RWPE2 (cell line): ENCODE measurements around the gene PRM3.
A peak's percentile ranks its signal among the peaks of the same experiment; 100 is the strongest.

Experiments
- ATAC-seq: fragments of 200-7000 bp; cut with Tn5 transposase; 3 replicates; pipeline ENCODE4 v1.9.1; 2021; ENCODE audit warnings: low read depth
- DNase-seq: peaks from one replicate; pipeline ENCODE4 v3.0.0-alpha.2; 2020; ENCODE audit warnings: low spot score
- H3K27ac ChIP-seq: fragments of 450-650 bp; 2 replicates; pipeline ENCODE4 v1.5.1; 2017; ENCODE audit warnings: mild to moderate bottlenecking; ENCODE audit not compliant: poor library complexity, severe bottlenecking
- H3K27me3 ChIP-seq: fragments of 250-450 bp; sonication (Bioruptor Pico); 2 replicates; pipeline ENCODE4 v1.5.1; 2021; ENCODE audit warnings: mild to moderate bottlenecking, moderate library complexity; ENCODE audit not compliant: insufficient read depth, poor library complexity, severe bottlenecking
- H3K36me3 ChIP-seq: fragments of 250-450 bp; sonication (Bioruptor Pico); 2 replicates; pipeline ENCODE4 v1.5.1; 2020; ENCODE audit warnings: low read depth, mild to moderate bottlenecking, moderate library complexity
- H3K4me1 ChIP-seq: fragments of 250-450 bp; sonication (Bioruptor Pico); 2 replicates; pipeline ENCODE4 v1.5.1; 2021; ENCODE audit warnings: mild to moderate bottlenecking, moderate library complexity; ENCODE audit not compliant: insufficient read depth, poor library complexity, severe bottlenecking
- H3K4me3 ChIP-seq: fragments of 250-450 bp; sonication (Bioruptor Pico); 2 replicates; pipeline ENCODE4 v1.5.1; 2021; ENCODE audit warnings: mild to moderate bottlenecking, moderate library complexity; ENCODE audit not compliant: severe bottlenecking
- H3K9me3 ChIP-seq: fragments of 250-450 bp; sonication (Bioruptor Pico); 2 replicates; pipeline ENCODE4 v1.5.1; 2021; ENCODE audit warnings: mild to moderate bottlenecking, moderate library complexity; ENCODE audit not compliant: severe bottlenecking
- TF ChIP-seq, protein P1 (sequence below): fragments of 450-650 bp; IDR thresholded peaks from one replicate; pipeline ENCODE4 v1.5.1; 2017; ENCODE audit warnings: mild to moderate bottlenecking, moderate library complexity; ENCODE audit not compliant: poor library complexity, severe bottlenecking

The PRM3 gene

DNA sequence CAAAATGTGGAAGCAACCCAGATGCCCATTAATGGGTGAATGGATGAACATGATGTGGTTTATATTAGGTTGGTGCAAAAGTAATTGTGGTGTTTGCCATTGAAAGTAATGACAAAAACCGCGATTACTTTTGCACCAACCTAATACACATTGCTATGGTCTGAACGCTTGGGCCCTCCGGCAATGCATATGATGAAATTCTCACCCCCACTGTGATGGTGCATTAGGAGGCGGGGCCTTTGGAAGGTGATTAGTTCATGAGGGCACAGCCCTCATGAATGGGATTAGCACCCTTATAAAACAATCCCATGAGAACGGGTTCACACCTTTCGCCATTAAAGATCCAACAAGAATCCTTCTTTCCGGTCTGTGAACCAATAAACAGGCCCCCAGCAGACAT is 33.0 kb upstream of the PRM3 start:
- Histone ChIP-seq H3K4me1 (peaks cover 9% of the 10 kb centered on the region), H3K27ac (no peak overlapping the region), H3K9me3 (no peaks in the 10 kb centered on the region), H3K27me3 (no peaks in the 10 kb centered on the region), H3K4me3 (no peak overlapping the region), H3K36me3 (no peaks in the 10 kb centered on the region)
- ATAC-seq (no peak), DNase-seq (no peak)
- TF ChIP-seq, protein P1, sequence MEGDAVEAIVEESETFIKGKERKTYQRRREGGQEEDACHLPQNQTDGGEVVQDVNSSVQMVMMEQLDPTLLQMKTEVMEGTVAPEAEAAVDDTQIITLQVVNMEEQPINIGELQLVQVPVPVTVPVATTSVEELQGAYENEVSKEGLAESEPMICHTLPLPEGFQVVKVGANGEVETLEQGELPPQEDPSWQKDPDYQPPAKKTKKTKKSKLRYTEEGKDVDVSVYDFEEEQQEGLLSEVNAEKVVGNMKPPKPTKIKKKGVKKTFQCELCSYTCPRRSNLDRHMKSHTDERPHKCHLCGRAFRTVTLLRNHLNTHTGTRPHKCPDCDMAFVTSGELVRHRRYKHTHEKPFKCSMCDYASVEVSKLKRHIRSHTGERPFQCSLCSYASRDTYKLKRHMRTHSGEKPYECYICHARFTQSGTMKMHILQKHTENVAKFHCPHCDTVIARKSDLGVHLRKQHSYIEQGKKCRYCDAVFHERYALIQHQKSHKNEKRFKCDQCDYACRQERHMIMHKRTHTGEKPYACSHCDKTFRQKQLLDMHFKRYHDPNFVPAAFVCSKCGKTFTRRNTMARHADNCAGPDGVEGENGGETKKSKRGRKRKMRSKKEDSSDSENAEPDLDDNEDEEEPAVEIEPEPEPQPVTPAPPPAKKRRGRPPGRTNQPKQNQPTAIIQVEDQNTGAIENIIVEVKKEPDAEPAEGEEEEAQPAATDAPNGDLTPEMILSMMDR = no peak

DNA sequence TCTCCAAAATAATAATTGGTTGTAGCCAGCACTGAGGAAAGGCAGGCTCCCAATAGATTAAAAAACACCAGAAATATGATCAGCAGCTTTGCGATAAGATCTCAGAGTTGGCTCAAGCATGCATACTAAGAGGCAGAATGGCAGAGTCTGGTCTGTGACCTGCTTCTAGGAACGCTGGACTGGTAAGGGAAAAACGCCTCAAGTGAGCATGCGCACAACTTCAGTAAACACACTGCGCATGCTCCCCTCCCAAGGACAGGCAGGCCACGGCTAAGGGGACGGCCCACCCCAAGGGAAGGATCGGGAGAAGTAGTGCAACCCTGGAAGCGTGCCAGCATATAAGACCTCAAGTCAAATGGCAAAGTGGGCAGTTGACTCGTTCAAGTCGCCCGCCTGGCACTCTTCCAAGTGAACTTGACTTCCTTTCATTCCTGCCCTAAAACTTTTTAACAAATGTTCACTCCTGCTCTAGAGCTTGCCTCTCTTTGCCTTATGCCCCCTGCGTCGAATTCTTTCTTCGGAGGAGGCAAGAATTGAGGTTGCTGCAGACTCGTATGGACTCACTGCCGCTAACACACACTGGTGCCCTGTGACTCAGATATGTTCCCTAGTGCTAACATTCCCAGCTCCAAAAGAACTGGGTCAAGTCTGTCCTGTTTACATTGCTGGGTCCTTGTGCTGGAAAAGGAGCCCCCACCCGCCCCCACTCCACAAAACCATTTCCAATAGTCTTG is 30.1 kb upstream of the PRM3 start:
- DNase-seq = no peak
- Histone ChIP-seq H3K27me3 (no peaks in the 10 kb centered on the region), H3K36me3 (no peaks in the 10 kb centered on the region), H3K4me1 (peaks cover 9% of the 10 kb centered on the region), H3K9me3 (no peaks in the 10 kb centered on the region), H3K27ac (no peak overlapping the region), H3K4me3 (no peak overlapping the region)
- peak; percentile 47 for ATAC-seq
- TF ChIP-seq, protein P1 = no peak

DNA sequence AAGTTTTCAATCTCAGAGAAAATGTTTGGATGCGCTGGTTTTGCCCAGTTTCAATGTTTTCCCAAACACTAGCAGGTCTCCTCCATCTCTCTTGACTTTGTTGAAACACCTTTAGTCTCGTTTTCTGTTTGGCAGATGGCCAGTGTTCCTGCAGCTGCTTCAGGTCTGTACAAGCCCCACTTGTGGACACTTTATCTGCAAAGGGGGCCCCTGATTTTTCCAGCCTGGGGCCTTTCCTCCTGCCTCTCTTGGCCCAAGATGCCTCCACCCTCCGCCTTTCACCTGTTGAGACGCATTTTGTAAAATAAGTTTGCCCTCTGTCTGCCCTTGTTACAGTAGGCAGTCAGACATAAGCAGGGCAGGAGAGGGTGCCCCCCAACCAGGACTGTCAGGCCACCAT is 29.5 kb upstream of the PRM3 start:
- no peaks in the 10 kb centered on the region for H3K27me3 ChIP-seq
- TF ChIP-seq, protein P1 = no peak
- DNase-seq (no peak), ATAC-seq (no peak; the same call in 1 of the 3 replicates)
- no peak overlapping the region for H3K4me3 ChIP-seq
- H3K27ac ChIP-seq = no peak overlapping the region
- no peaks in the 10 kb centered on the region for H3K36me3 ChIP-seq
- H3K4me1 ChIP-seq = peaks cover 9% of the 10 kb centered on the region
- H3K9me3 ChIP-seq = no peaks in the 10 kb centered on the region

DNA sequence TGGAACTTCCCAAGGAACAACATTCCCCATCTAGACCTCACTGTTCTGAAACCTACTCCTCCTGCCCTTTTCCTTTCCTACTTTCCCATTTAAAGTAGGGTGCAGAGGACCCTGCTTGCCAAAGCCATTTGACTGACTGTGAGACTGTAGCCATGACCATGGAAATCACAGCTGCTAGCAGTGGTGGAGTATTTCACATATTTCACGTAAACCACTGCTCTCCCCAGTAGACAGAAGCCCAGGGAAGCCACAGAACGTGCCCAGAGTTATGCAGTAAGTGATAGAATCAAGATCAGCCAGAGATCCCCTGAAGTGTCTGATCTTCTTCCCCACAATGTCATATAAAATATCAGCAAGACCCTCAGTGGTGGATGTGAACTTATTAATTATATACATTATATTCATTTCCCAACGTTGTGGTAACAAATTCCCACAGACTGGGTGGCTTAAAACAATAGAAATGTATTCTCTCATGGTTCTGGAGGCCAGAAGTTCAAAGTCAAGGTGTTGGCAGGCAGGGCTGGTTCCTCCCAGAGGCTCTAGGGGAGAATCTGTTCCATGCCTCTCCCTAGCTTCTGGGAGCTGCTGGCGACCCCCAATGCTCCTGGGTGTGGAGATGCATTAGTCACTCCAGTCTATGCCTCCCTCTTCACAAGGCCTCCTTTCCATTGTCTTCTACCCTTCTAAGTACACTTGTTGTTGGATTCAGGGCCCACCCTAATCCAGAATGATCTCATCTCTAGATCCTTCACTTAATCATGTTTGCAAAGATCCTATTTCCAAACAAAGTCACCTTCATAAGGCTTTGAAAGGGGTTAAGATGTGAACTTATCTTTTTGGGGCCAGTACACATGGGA is 28.4 kb upstream of the PRM3 start:
- Histone ChIP-seq H3K4me1 (peaks cover 9% of the 10 kb centered on the region), H3K36me3 (no peaks in the 10 kb centered on the region), H3K27me3 (no peaks in the 10 kb centered on the region), H3K4me3 (no peak overlapping the region), H3K27ac (no peak overlapping the region), H3K9me3 (no peaks in the 10 kb centered on the region)
- DNase-seq (no peak), ATAC-seq (no peak)
- TF ChIP-seq, protein P1 = no peak

DNA sequence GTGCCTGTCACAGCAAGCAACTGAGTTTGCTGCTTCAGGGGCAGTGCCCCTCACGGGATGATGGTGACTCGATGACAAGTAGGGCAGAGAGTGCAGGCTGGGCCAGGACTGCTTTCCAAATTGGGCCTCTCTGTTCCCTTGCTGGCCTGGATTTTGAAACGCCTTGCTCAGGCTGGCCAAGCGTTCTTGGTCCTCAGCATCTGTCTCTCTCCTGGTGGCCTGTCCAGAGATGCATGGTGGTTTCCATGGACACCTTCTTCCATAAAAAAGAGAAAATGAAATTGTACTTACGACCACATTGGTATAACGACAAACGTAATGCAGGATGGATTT is 27.1 kb upstream of the PRM3 start:
- Histone ChIP-seq H3K36me3 (no peaks in the 10 kb centered on the region), H3K27me3 (no peaks in the 10 kb centered on the region), H3K9me3 (no peaks in the 10 kb centered on the region), H3K4me3 (no peak overlapping the region), H3K4me1 (peaks cover 9% of the 10 kb centered on the region), H3K27ac (no peak overlapping the region)
- DNase-seq (no peak), ATAC-seq (no peak)
- TF ChIP-seq, protein P1 = no peak
